Stomach (tissue), 9 donors: ENCODE data around the gene ZFYVE9. TPM values are rescaled to one million over a fixed set of nuclear protein-coding genes. Genes with fewer than 3 reads are reported as not detected.
A peak's percentile ranks its signal among the peaks of the same experiment; 100 is the strongest.

Experiments used
- DNase-seq, 2 donors: peaks; one replicate each; pipeline versions ENCODE4 v3.0.0 to v3.0.0-alpha.2; 2013 to 2019
- H3K27ac ChIP-seq, 5 donors: fragments of 200-600 bp in 4 of 5; sonication (generic) in 4 of 5; one replicate each; pipeline ENCODE4 v1.5.1; 2013 to 2019; ENCODE audit warnings: mild to moderate bottlenecking in 1 of 5, moderate library complexity in 1 of 5
- H3K27me3 ChIP-seq, 3 donors: fragments of 200-600 bp; sonication (generic); one replicate each; pipeline ENCODE4 v1.5.1; 2017 to 2019; ENCODE audit warnings: mixed run types in 1 of 3
- H3K36me3 ChIP-seq, 4 donors: fragments of 200-600 bp; sonication (generic); 1 replicate in 3 of 4; 2 replicates in 1 of 4; pipeline ENCODE4 v1.5.1; 2016 to 2019
- H3K4me1 ChIP-seq, 4 donors: fragments of 200-600 bp; sonication (generic); one replicate each; pipeline ENCODE4 v1.5.1; 2016 to 2019
- H3K4me3 ChIP-seq, 4 donors: fragments of 200-600 bp; sonication (generic) in 3 of 4; one replicate each; pipeline ENCODE4 v1.5.1; 2016 to 2019; ENCODE audit warnings: mild to moderate bottlenecking in 1 of 4
- H3K9me3 ChIP-seq, 4 donors: fragments of 200-600 bp; sonication (generic); one replicate each; pipeline ENCODE4 v1.5.1; 2016 to 2019
- EP300 ChIP-seq: sonication (generic); formaldehyde crosslinking; IDR thresholded peaks from one replicate; pipeline ENCODE4 v1.6.1; 2017; ENCODE audit warnings: antibody characterized with exemption
- POLR2A ChIP-seq, 4 donors: fragments of 450-650 bp; IDR thresholded peaks; one replicate each; pipeline ENCODE4 v1.6.1; 2016; ENCODE audit warnings: antibody characterized with exemption in 4 of 4, control low read depth in 2 of 4, mild to moderate bottlenecking in 1 of 4, moderate library complexity in 1 of 4
- POLR2AphosphoS5 ChIP-seq, 3 donors: sonication (generic); formaldehyde crosslinking; IDR thresholded peaks; one replicate each; pipeline ENCODE4 v1.6.1; 2016; ENCODE audit warnings: antibody characterized with exemption in 3 of 3
- WGBS, 5 donors: extraction: QIAGEN DNeasy Blood & Tissue Kit in 3 of 5; methylation state at CpG; one replicate each; pipeline versions ENCODE4 v1.1.5 to v1.1.7; 2013 to 2018; 5-methylcytosine and 5-hydroxymethylcytosine counted together
- intact Hi-C: fragments of 100-400 bp; cut with DNase I; formaldehyde crosslinking; loops from one replicate; pipeline ENCODE4 v1.15.1; 2023; ENCODE audit warnings: low total_unique reads
- polyA plus RNA-seq, 3 donors: library from polyadenylated mRNA; stranded (reverse); fragments of 200-250 nt; gene quantifications; one replicate each; pipeline ENCODE4 v1.2.3, GENCODE V29; 2013
- total RNA-seq, 5 donors: library from RNA; depleted of rRNA; stranded (reverse); fragments of >200 nt; gene quantifications; one replicate each; pipeline versions ENCODE4 v1.1.0 to v1.2.3, GENCODE V29; 2014 to 2016
- TF ChIP-seq, protein P1 (sequence below), 7 experiments: fragments of 450-650 bp in 4 of 7; fragments of 200-600 bp in 3 of 7; sonication (generic) in 3 of 7; IDR thresholded peaks; one replicate each; pipeline ENCODE4 v1.5.1; 2016 to 2019; ENCODE audit warnings: antibody characterized with exemption in 7 of 7, control low read depth in 2 of 7, mild to moderate bottlenecking in 1 of 7
- donor health status: healthy with polysubstance abuse.
- donor health status: Bipolar disorder and iron deficiency.
- donor health status: healthy.

Gene ZFYVE9
- total and polyA plus RNA-seq, 8 donors: 3.6 to 61.1 (median 15.7) TPM

DNA sequence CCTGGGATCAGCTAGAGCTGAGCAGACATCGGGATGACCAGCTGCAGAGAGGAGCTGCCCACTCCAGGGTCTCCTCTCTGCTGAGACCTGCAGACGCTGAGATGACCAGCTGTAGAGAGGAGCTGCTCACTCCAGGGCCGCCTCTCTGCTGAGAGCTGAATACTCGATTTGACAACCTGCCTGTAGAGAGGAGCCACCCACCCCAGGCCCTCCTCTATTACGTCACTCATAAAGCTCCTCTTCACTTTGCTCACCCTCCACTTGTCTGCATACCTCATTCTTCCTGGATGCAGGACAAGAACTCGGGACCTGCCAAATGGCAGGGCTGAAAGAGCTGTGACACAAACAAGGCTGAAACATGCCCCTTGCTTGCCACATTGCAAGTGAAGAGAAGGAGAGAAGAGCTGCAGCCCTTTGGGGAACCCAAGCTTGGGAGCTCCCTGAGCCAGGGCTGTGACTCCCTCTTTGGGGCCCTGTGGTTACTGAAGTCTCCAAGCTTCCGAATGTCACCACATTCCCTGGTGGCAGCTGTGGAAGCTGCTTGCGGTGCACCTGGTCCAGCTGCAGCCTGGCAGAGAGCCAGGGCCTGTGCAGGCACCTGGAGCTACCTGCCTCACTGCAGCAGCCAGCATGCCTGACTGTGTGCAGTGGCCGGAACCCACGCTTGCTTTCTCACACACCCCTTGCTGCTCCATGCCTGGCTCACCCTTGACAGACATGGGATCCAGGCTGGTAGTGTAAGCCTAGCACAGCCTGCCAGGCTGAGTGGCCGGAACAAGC lies 164.5 kb downstream of the ZFYVE9 start:
- H3K27ac ChIP-seq: no peak overlapping the region
- H3K9me3 ChIP-seq: no peaks in the 10 kb centered on the region
- peaks cover 4 to 74% (median 64%) of the 10 kb centered on the region in 4 donors for H3K36me3 ChIP-seq
- WGBS, 5 donors: 78 to 88% (median 81%) methylated on average over 4 to 11 of the region's 11 CpGs
- intact Hi-C loops: no loop called here
- H3K27me3 ChIP-seq: no peaks in the 10 kb centered on the region
- TF ChIP-seq EP300 (no peak), POLR2AphosphoS5 (IDR thresholded peaks at IDR 0.05) (no peak)
- no peak overlapping the region for H3K4me3 ChIP-seq
- DNase-seq: peak in 1 of 2 donors; percentile 6
- H3K4me1 ChIP-seq: no peaks in the 10 kb centered on the region

DNA sequence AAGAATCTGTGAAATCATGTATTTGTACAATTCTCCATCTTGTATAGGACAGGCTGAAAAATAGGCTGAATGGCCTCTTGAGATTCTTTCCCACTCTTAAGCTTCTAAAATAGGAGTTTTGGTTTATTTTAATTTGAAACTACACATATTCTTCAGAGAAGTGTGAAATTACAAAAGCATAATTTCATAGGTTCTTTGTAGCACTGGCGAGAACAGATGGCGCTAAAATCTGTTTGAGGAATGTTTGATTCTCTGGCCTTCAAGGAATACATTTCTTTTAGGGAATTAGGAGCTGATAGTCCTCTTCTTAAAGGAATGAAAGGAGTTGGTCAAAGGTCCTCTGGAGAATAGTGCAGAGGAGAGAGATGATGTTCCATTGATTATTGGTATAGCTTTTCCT lies 179.2 kb downstream of the ZFYVE9 start:
- Histone ChIP-seq H3K9me3 (no peaks in the 10 kb centered on the region), H3K36me3 (peaks cover 0 to 14% (median 3%) of the 10 kb centered on the region in 4 donors), H3K27ac (no peak overlapping the region), H3K4me1 (no peaks in the 10 kb centered on the region), H3K27me3 (no peaks in the 10 kb centered on the region), H3K4me3 (no peak overlapping the region)
- 96 to 100% (median 99%) methylated on average over 2 of the region's 2 CpGs for WGBS, 5 donors
- no peak for DNase-seq
- no peak for TF ChIP-seq EP300
- TF ChIP-seq POLR2A (IDR thresholded peaks at IDR 0.05): no peak
- TF ChIP-seq, protein P1, sequence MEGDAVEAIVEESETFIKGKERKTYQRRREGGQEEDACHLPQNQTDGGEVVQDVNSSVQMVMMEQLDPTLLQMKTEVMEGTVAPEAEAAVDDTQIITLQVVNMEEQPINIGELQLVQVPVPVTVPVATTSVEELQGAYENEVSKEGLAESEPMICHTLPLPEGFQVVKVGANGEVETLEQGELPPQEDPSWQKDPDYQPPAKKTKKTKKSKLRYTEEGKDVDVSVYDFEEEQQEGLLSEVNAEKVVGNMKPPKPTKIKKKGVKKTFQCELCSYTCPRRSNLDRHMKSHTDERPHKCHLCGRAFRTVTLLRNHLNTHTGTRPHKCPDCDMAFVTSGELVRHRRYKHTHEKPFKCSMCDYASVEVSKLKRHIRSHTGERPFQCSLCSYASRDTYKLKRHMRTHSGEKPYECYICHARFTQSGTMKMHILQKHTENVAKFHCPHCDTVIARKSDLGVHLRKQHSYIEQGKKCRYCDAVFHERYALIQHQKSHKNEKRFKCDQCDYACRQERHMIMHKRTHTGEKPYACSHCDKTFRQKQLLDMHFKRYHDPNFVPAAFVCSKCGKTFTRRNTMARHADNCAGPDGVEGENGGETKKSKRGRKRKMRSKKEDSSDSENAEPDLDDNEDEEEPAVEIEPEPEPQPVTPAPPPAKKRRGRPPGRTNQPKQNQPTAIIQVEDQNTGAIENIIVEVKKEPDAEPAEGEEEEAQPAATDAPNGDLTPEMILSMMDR (IDR thresholded peaks at IDR 0.05): no peak
- TF ChIP-seq POLR2AphosphoS5 (IDR thresholded peaks at IDR 0.05): no peak
- intact Hi-C loops: no loop called here

DNA sequence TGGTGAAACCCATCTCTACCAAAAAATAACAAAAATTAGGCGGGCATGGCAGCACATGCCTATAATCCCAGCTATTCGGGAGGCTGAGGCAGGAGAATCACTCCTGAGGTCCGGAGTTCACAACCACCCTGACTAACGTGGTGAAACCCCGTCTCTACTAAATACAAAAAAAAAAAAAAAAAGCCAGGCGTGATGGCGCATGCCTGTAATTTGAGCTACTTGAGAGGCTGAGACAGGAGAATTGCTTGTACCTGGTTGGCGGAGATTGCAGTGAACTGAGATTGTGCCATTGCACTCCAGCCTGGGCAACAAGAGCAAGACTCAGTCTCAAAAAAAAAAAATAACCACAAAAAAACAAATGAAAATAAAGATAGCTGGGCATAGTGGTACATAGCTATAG lies 181.8 kb downstream of the ZFYVE9 start:
- peaks cover 0 to 14% (median 3%) of the 10 kb centered on the region in 4 donors for H3K36me3 ChIP-seq
- H3K27me3 ChIP-seq: no peaks in the 10 kb centered on the region
- WGBS, 5 donors: 92 to 96% (median 94%) methylated on average over 8 of the region's 8 CpGs
- no peaks in the 10 kb centered on the region for H3K4me1 ChIP-seq
- no peak overlapping the region for H3K27ac ChIP-seq
- no peak for DNase-seq
- intact Hi-C loops: no loop called here
- H3K9me3 ChIP-seq: no peaks in the 10 kb centered on the region
- no peak overlapping the region for H3K4me3 ChIP-seq
- no peak for TF ChIP-seq POLR2A (IDR thresholded peaks at IDR 0.05)
- no peak for TF ChIP-seq POLR2AphosphoS5 (IDR thresholded peaks at IDR 0.05)
- TF ChIP-seq EP300: no peak
- TF ChIP-seq, protein P1 (IDR thresholded peaks at IDR 0.05): no peak

DNA sequence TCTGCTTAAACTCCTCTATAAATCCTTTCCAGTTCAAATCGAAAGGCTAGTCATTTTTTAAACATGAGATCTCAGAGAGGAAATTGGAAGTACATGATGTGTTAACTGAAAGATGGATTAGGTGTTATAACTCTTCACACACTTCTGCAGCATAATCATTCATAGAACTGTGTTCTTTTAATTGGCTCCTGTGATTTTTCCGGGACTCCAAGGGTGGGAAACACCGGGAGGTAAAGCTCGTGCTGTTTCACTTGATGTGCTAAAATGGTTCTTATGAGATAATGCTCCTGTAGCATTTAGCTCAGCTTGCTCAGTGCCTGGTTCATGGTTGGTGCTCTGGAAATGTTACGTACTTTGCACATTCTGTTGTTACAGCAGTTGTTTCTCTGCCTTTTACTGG lies 183.9 kb downstream of the ZFYVE9 start:
- no peaks in the 10 kb centered on the region for H3K27me3 ChIP-seq
- no peaks in the 10 kb centered on the region for H3K9me3 ChIP-seq
- WGBS, 5 donors: 85 to 95% (median 88%) methylated on average over 5 of the region's 5 CpGs
- no peak for TF ChIP-seq POLR2A (IDR thresholded peaks at IDR 0.05)
- TF ChIP-seq POLR2AphosphoS5 (IDR thresholded peaks at IDR 0.05): no peak
- TF ChIP-seq EP300: no peak
- TF ChIP-seq, protein P1 (IDR thresholded peaks at IDR 0.05): no peak
- H3K4me3 ChIP-seq: no peak overlapping the region
- intact Hi-C loops: no loop called here
- no peak for DNase-seq
- H3K36me3 ChIP-seq: peaks cover 0 to 14% (median 3%) of the 10 kb centered on the region in 4 donors
- H3K27ac ChIP-seq: no peak overlapping the region
- H3K4me1 ChIP-seq: no peaks in the 10 kb centered on the region

DNA sequence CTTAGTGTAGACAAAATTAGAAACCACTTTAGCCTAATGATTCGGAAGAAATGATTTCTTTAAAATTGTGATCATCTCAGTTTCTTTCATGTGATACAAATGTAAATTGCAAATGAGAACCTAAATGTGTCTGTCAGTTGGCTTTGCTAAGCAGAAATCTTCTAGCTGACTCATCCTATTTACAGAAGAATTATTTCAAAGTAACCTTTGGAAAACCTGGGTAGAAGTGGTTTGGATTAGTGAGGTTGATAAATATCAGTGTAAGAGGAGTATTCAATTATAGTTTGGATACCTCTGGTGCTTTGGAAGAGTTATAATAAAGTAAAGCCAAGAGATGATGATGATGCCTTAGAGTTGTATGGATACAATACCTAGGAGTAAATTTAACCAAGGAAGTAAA lies 186.7 kb downstream of the ZFYVE9 start:
- DNase-seq: no peak
- Histone ChIP-seq H3K9me3 (no peaks in the 10 kb centered on the region), H3K4me1 (no peaks in the 10 kb centered on the region), H3K27me3 (no peaks in the 10 kb centered on the region), H3K27ac (no peak overlapping the region), H3K4me3 (no peak overlapping the region), H3K36me3 (peaks cover 0 to 11% (median 10%) of the 10 kb centered on the region in 4 donors)
- TF ChIP-seq, protein P1 (IDR thresholded peaks at IDR 0.05): no peak
- no peak for TF ChIP-seq POLR2AphosphoS5 (IDR thresholded peaks at IDR 0.05)
- no peak for TF ChIP-seq EP300
- no peak for TF ChIP-seq POLR2A (IDR thresholded peaks at IDR 0.05)
- intact Hi-C loops: no loop called here
- WGBS, 5 donors: 95 to 100% (median 97%) methylated on average over 1 of the region's 1 CpG
